M059J (cell line): ENCODE data around the gene STPG4. TPM values are rescaled to one million over a fixed set of nuclear protein-coding genes. Genes with fewer than 3 reads are reported as not detected.

Source experiments
- total RNA-seq: library from RNA; depleted of rRNA; stranded (reverse); fragments of >200 nt; shearing (Covaris generic); gene quantifications from 2 replicates; pipeline ENCODE4 v1.2.3, GENCODE V29; 2014; rRNA removed

STPG4 gene
- total RNA-seq, 1 experiment from 2014 or later: 1.0 TPM

Other genes with a start within 250 kb of the STPG4 start
- gene MCFD2, start 239.5 kb downstream of the STPG4 start, total RNA-seq: 199 and 365 TPM in 2 replicates
- 9.1 and 13.0 TPM in 2 replicates for gene TTC7A, start 214.1 kb downstream of the STPG4 start, total RNA-seq
- 1,247 and 1,262 TPM in 2 replicates for gene CALM2, start 21.2 kb upstream of the STPG4 start, total RNA-seq
- not detected in 2 replicates for gene EPCAM, start 214.0 kb upstream of the STPG4 start, total RNA-seq
- 44.6 and 60.6 TPM in 2 replicates for gene MSH2, start 247.8 kb upstream of the STPG4 start, total RNA-seq